Measurements from ENCODE around the gene RAP2C.
A peak's percentile ranks its signal among the peaks of the same experiment; 100 is the strongest.

RAP2C gene

GRCh38 chrX:132216806-132217202 is 2.4 kb downstream of the RAP2C start:
- H3K4me3 ChIP-seq (ENCODE audit: low read depth, low read length): peak overlapping the region; percentile 71
- TF ChIP-seq CTCF (IDR thresholded peaks at IDR 0.05; ENCODE audit: borderline replicate concordance, insufficient read depth, low read depth, low read length): no peak

- peak overlapping the region; percentile 71 for H3K4me3 ChIP-seq (ENCODE audit: low read depth, low read length)
- TF ChIP-seq CTCF (IDR thresholded peaks at IDR 0.05; ENCODE audit: borderline replicate concordance, insufficient read depth, low read depth, low read length): no peak
Observed at GRCh38 chrX:132216283-132216682, 3.0 kb downstream of the RAP2C start.

- no peak overlapping the region for H3K4me3 ChIP-seq (ENCODE audit: low read depth, low read length)
Observed at GRCh38 chrX:132214518-132214917, 4.7 kb downstream of the RAP2C start.

GRCh38 chrX:132209527-132209926 is 9.7 kb downstream of the RAP2C start:
- H3K4me3 ChIP-seq (ENCODE audit: low read depth, low read length): no peak overlapping the region
- TF ChIP-seq CTCF (IDR thresholded peaks at IDR 0.05; ENCODE audit: borderline replicate concordance, insufficient read depth, low read depth, low read length): no peak

More at GRCh38 chrX:132214518-132214917, 4.7 kb downstream of the RAP2C start:
- no peak for TF ChIP-seq CTCF (IDR thresholded peaks at IDR 0.05; ENCODE audit: borderline replicate concordance, insufficient read depth, low read depth, low read length)

GRCh38 chrX:132208422-132208821 is 10.8 kb downstream of the RAP2C start:
- H3K4me3 ChIP-seq (ENCODE audit: low read depth, low read length): no peak overlapping the region
- TF ChIP-seq CTCF (IDR thresholded peaks at IDR 0.05; ENCODE audit: borderline replicate concordance, insufficient read depth, low read depth, low read length): no peak

DNA sequence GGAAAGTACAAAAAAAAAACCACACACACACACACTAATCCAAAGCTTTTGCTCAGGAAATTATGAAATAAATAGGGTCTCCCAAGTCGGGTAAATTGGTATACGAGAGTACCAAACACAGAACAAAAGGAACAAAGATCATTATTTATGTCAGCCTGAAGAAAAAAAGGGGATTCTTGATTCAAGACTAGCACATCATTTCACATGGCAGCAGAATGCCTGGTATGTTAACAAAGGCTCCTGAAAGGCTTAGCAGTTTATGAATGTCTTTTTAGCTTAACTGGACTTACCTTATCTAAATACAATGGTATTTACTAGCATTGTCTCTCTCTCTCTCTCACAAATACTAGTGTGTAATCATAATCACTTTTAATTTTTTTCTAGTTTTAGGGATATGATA is 11.3 kb downstream of the RAP2C start:
- no peak overlapping the region for H3K4me3 ChIP-seq (ENCODE audit: low read depth, low read length)
- TF ChIP-seq CTCF (IDR thresholded peaks at IDR 0.05; ENCODE audit: borderline replicate concordance, insufficient read depth, low read depth, low read length): no peak

GRCh38 chrX:132206259-132206658 is 13.0 kb downstream of the RAP2C start:
- no peak overlapping the region for H3K4me3 ChIP-seq (ENCODE audit: low read depth, low read length)
- TF ChIP-seq CTCF (IDR thresholded peaks at IDR 0.05; ENCODE audit: borderline replicate concordance, insufficient read depth, low read depth, low read length): no peak

All from GM12875 (cell line).